CD4-positive, alpha-beta T cell treated with Interleukin-17A for 4 hours (primary cell): Measurements from ENCODE around the gene RBM39.
"Not testable (repeated sequence)": the region's sequence is repeated elsewhere in the genome, so short reads cannot be mapped to it uniquely, and the experiment has no call there.

Source experiments
- DNase-seq: peaks from one replicate; pipeline ENCODE4 v3.0.0-alpha.2; 2020; ENCODE audit warnings: mixed read lengths

Gene RBM39

GRCh38 chr20:35724321-35725230, 17.5 kb downstream of the RBM39 start:
- no peak for DNase-seq

- DNase-seq: not testable (repeated sequence)
Measured at GRCh38 chr20:35723652-35724320, 18.3 kb downstream of the RBM39 start.

GRCh38 chr20:35723275-35723639, 18.8 kb downstream of the RBM39 start:
- DNase-seq: not testable (repeated sequence)

GRCh38 chr20:35721621-35722020, 20.4 kb downstream of the RBM39 start:
- no peak for DNase-seq

GRCh38 chr20:35721219-35721618, 20.8 kb downstream of the RBM39 start:
- DNase-seq: no peak

GRCh38 chr20:35720165-35721123, 21.6 kb downstream of the RBM39 start:
- DNase-seq: no peak

GRCh38 chr20:35719717-35720116, 22.3 kb downstream of the RBM39 start:
- no peak for DNase-seq

GRCh38 chr20:35718972-35719635, 23.0 kb downstream of the RBM39 start:
- no peak for DNase-seq

- DNase-seq: not testable (repeated sequence)
Measured at GRCh38 chr20:35718321-35718720, 23.7 kb downstream of the RBM39 start.

GRCh38 chr20:35716330-35716729, 25.7 kb downstream of the RBM39 start:
- no peak for DNase-seq

- no peak for DNase-seq
Measured at GRCh38 chr20:35715652-35716051, 26.4 kb downstream of the RBM39 start.

GRCh38 chr20:35714127-35714526, 27.9 kb downstream of the RBM39 start:
- no peak for DNase-seq

GRCh38 chr20:35713120-35713519, 28.9 kb downstream of the RBM39 start:
- DNase-seq: not testable (repeated sequence)

- DNase-seq: no peak
Measured at GRCh38 chr20:35711588-35712209, 30.4 kb downstream of the RBM39 start.

- DNase-seq: no peak
Measured at GRCh38 chr20:35710884-35711587, 31.0 kb downstream of the RBM39 start.

GRCh38 chr20:35710039-35710438, 32.0 kb downstream of the RBM39 start:
- no peak for DNase-seq

GRCh38 chr20:35709259-35709658, 32.8 kb downstream of the RBM39 start:
- no peak for DNase-seq

- no peak for DNase-seq
Measured at GRCh38 chr20:35708502-35708901, 33.6 kb downstream of the RBM39 start.

GRCh38 chr20:35706591-35707529, 35.2 kb downstream of the RBM39 start:
- not testable (repeated sequence) for DNase-seq

GRCh38 chr20:35705894-35706293, 36.2 kb downstream of the RBM39 start:
- DNase-seq: not testable (repeated sequence)
